Superior temporal gyrus (tissue), 1 donor: ENCODE results near the gene PDE2A.

Experiments used
- DNase-seq: peaks from one replicate; pipeline ENCODE4 v3.0.0-alpha.2; 2016; ENCODE audit errors: extremely low spot score

PDE2A gene

GRCh38 chr11:72704783-72705265 lies 30.6 kb upstream of the PDE2A start:
- DNase-seq = no peak

- no peak for DNase-seq
These were observed 30.0 kb upstream of the PDE2A start for GRCh38 chr11:72704028-72704782.

- DNase-seq = no peak
These were observed 29.2 kb upstream of the PDE2A start for GRCh38 chr11:72703267-72704008.

- DNase-seq = no peak
These were observed 28.5 kb upstream of the PDE2A start for GRCh38 chr11:72702577-72703241.

- DNase-seq = no peak
These were observed 27.9 kb upstream of the PDE2A start for GRCh38 chr11:72702096-72702495.

GRCh38 chr11:72701466-72701865 lies 27.2 kb upstream of the PDE2A start:
- DNase-seq = no peak

GRCh38 chr11:72700146-72700545 lies 25.9 kb upstream of the PDE2A start:
- DNase-seq = no peak

GRCh38 chr11:72697814-72698213 lies 23.6 kb upstream of the PDE2A start:
- DNase-seq = no peak

GRCh38 chr11:72696866-72697700 lies 22.9 kb upstream of the PDE2A start:
- DNase-seq = no peak

GRCh38 chr11:72695354-72695753 lies 21.1 kb upstream of the PDE2A start:
- DNase-seq = no peak

GRCh38 chr11:72693271-72693968 lies 19.2 kb upstream of the PDE2A start:
- no peak for DNase-seq

GRCh38 chr11:72692498-72693237 lies 18.4 kb upstream of the PDE2A start:
- DNase-seq = no peak

GRCh38 chr11:72690166-72690565 lies 15.9 kb upstream of the PDE2A start:
- no peak for DNase-seq

- no peak for DNase-seq
These were observed 14.7 kb upstream of the PDE2A start for GRCh38 chr11:72688929-72689328.

- no peak for DNase-seq
These were observed 14.3 kb upstream of the PDE2A start for GRCh38 chr11:72688486-72688885.

GRCh38 chr11:72687326-72687725 lies 13.1 kb upstream of the PDE2A start:
- no peak for DNase-seq

- DNase-seq = no peak
These were observed 12.5 kb upstream of the PDE2A start for GRCh38 chr11:72686639-72687220.

GRCh38 chr11:72685560-72686480 lies 11.6 kb upstream of the PDE2A start:
- no peak for DNase-seq
